Naive thymus-derived CD4-positive, alpha-beta T cell (primary cell): ENCODE measurements around the gene DMKN. TPM values are rescaled to one million over a fixed set of nuclear protein-coding genes. Genes with fewer than 3 reads are reported as not detected.
A peak's percentile ranks its signal among the peaks of the same experiment; 100 is the strongest.

Source experiments
- ATAC-seq: fragments of 150-1000 bp; cut with Tn5 transposase; 2 replicates; pipeline ENCODE4 v1.10.0; 2021; ENCODE audit warnings: mild to moderate bottlenecking, moderate library complexity
- CTCF ChIA-PET: fragments of 350-600 bp; sonication (Branson Sonifier 250); formaldehyde crosslinking; loops from one replicate; lab custom pipeline; 2021; ENCODE audit warnings: antibody characterized with exemption; lab: Charles Lee
- POLR2A ChIA-PET: fragments of 350-600 bp; sonication (Branson Sonifier 250); formaldehyde crosslinking; loops from one replicate; lab custom pipeline; 2021; ENCODE audit warnings: antibody characterized with exemption, inconsistent platforms; lab: Charles Lee
- DNase-seq, 9 donors: peaks; one replicate each; pipeline versions ENCODE4 v3.0.0 to v3.0.0-alpha.2; 2020 to 2022; ENCODE audit warnings: mixed read lengths in 1 of 9
- H3K27ac ChIP-seq: one replicate; pipeline ENCODE4 v1.7.0; 2013; ENCODE audit warnings: mild to moderate bottlenecking, low read depth, low read length, moderate library complexity
- H3K27me3 ChIP-seq, 2 donors: one replicate each; pipeline ENCODE4 v1.7.0; 2013; ENCODE audit warnings: low read length in 2 of 2, mild to moderate bottlenecking in 2 of 2, moderate library complexity in 2 of 2; ENCODE audit not compliant: control insufficient read depth in 2 of 2, insufficient read depth in 2 of 2
- H3K36me3 ChIP-seq, 3 experiments: 1 replicate in 2 of 3; 2 replicates in 1 of 3; pipeline ENCODE4 v1.7.0; 2013; ENCODE audit warnings: low read length in 3 of 3, mild to moderate bottlenecking in 3 of 3, moderate library complexity in 1 of 3; ENCODE audit not compliant: insufficient read depth in 3 of 3, control insufficient read depth in 2 of 3
- H3K4me1 ChIP-seq, 2 donors: one replicate each; pipeline ENCODE4 v1.7.0; 2013; ENCODE audit warnings: low read length in 2 of 2, mild to moderate bottlenecking in 2 of 2, moderate library complexity in 1 of 2; ENCODE audit not compliant: control insufficient read depth in 2 of 2, insufficient read depth in 2 of 2
- H3K4me3 ChIP-seq: 2 replicates; pipeline ENCODE4 v1.7.0; 2013; ENCODE audit warnings: mild to moderate bottlenecking, low read length
- H3K9me3 ChIP-seq, 3 experiments: 1 replicate in 2 of 3; 2 replicates in 1 of 3; pipeline ENCODE4 v1.7.0; 2013; ENCODE audit warnings: low read length in 3 of 3; ENCODE audit not compliant: control insufficient read depth in 2 of 3
- H3K27ac Mint-ChIP-seq, 9 donors: one replicate each; pipeline ENCODE4 v1.8.0; 2020 to 2022; ENCODE audit warnings: mixed read lengths in 9 of 9, mild to moderate bottlenecking in 8 of 9, moderate library complexity in 5 of 9, inconsistent platforms in 2 of 9
- H3K27me3 Mint-ChIP-seq, 5 donors: one replicate each; pipeline ENCODE4 v1.8.0; 2021 to 2022; ENCODE audit warnings: mixed read lengths in 5 of 5, mild to moderate bottlenecking in 1 of 5
- H3K36me3 Mint-ChIP-seq, 5 donors: one replicate each; pipeline ENCODE4 v1.8.0; 2020 to 2022; ENCODE audit warnings: mixed read lengths in 5 of 5, mild to moderate bottlenecking in 3 of 5, inconsistent platforms in 1 of 5
- H3K4me1 Mint-ChIP-seq, 7 donors: one replicate each; pipeline ENCODE4 v1.8.0; 2020 to 2022; ENCODE audit warnings: mixed read lengths in 7 of 7, mild to moderate bottlenecking in 3 of 7, inconsistent platforms in 1 of 7
- H3K4me3 Mint-ChIP-seq, 10 donors: one replicate each; pipeline ENCODE4 v1.8.0; 2020 to 2022; ENCODE audit warnings: mild to moderate bottlenecking in 10 of 10, mixed read lengths in 10 of 10, moderate library complexity in 6 of 10, inconsistent platforms in 2 of 10
- H3K9me3 Mint-ChIP-seq, 11 donors: one replicate each; pipeline ENCODE4 v1.8.0; 2020 to 2022; ENCODE audit warnings: mixed read lengths in 11 of 11, mild to moderate bottlenecking in 4 of 11, inconsistent platforms in 1 of 11, moderate library complexity in 1 of 11
- intact Hi-C, 2 donors: fragments of 100-400 bp; cut with micrococcal nuclease; formaldehyde crosslinking; loops; one replicate each; pipeline ENCODE4 v1.15.1; 2023
- polyA plus RNA-seq, 2 donors: library from polyadenylated mRNA; unstranded; fragments of 300-500 nt; fragmentation: Illumina TruSeq; gene quantifications; one replicate each; pipeline ENCODE4 v1.2.3, GENCODE V29; 2021
- total RNA-seq, 6 experiments: library from RNA in 5 of 6; stranded (reverse) in 5 of 6; gene quantifications; 1 replicate in 5 of 6; 2 replicates in 1 of 6; pipeline ENCODE4 v1.2.3 and lab custom pipeline; 2021 to 2026

The DMKN gene
- total and polyA plus RNA-seq, 7 experiments from 2014 or later: 0.54 to 0.76 TPM; not detected in 5

GRCh38 chr19:35460608-35461007, 52.8 kb downstream of the DMKN start:
- DNase-seq (no peak), ATAC-seq (no peak)
- Mint-ChIP-seq H3K27me3 (peaks cover 0 to 16% (median 0%) of the 10 kb centered on the region in 5 donors), H3K9me3 (peaks cover 0 to 1% (median 0%) of the 10 kb centered on the region in 11 donors), H3K4me1 (peaks cover 35 to 43% (median 40%) of the 10 kb centered on the region in 7 donors), H3K4me3 (peak overlapping the region in 2 of 10 donors; percentile 12 to 30), H3K36me3 (peaks cover 0 to 3% (median 0%) of the 10 kb centered on the region in 5 donors), H3K27ac (peak overlapping the region in 4 of 9 donors; percentile 30 to 74 (median 59))
- ChIA-PET POLR2A (no interaction called here), CTCF (no interaction called here)
- no peaks in the 10 kb centered on the region for H3K27me3 ChIP-seq
- H3K27ac ChIP-seq: no peak overlapping the region
- H3K4me3 ChIP-seq: no peak overlapping the region
- H3K9me3 ChIP-seq: no peaks in the 10 kb centered on the region
- H3K4me1 ChIP-seq: peaks cover 14 to 34% of the 10 kb centered on the region in 2 donors
- H3K36me3 ChIP-seq: no peaks in the 10 kb centered on the region
- intact Hi-C loops: loop anchor here (5.0 to 10.0 kb wide), 3 partner anchors 38 to 316 kb away; partner anchors contain the start of genes FXYD7 (in 1 of the 2) and USF2 (in 1 of the 2)

GRCh38 chr19:35459414-35460082, 53.9 kb downstream of the DMKN start:
- H3K27ac ChIP-seq: no peak overlapping the region
- peaks cover 14 to 35% of the 10 kb centered on the region in 2 donors for H3K4me1 ChIP-seq
- no peak for ATAC-seq
- intact Hi-C loops: loop anchor here (5.0 to 10.0 kb wide), 3 partner anchors 37 to 315 kb away; partner anchors contain the start of genes FXYD7 (in 1 of the 2) and USF2 (in 1 of the 2)
- peaks cover 32 to 45% (median 37%) of the 10 kb centered on the region in 7 donors for H3K4me1 Mint-ChIP-seq
- no peak overlapping the region for H3K4me3 Mint-ChIP-seq
- no peaks in the 10 kb centered on the region for H3K27me3 ChIP-seq
- ChIA-PET CTCF (no interaction called here), POLR2A (no interaction called here)
- H3K9me3 ChIP-seq: no peaks in the 10 kb centered on the region
- H3K27ac Mint-ChIP-seq: peak overlapping the region in 3 of 9 donors; percentile 44 to 74 (median 46)
- peaks cover 0 to 1% (median 0%) of the 10 kb centered on the region in 11 donors for H3K9me3 Mint-ChIP-seq
- peaks cover 0 to 3% (median 0%) of the 10 kb centered on the region in 5 donors for H3K36me3 Mint-ChIP-seq
- no peak overlapping the region for H3K4me3 ChIP-seq
- peaks cover 0 to 14% (median 0%) of the 10 kb centered on the region in 5 donors for H3K27me3 Mint-ChIP-seq
- no peak for DNase-seq
- H3K36me3 ChIP-seq: no peaks in the 10 kb centered on the region

GRCh38 chr19:35458731-35459391, 54.6 kb downstream of the DMKN start:
- intact Hi-C loops: no loop called here

DNA sequence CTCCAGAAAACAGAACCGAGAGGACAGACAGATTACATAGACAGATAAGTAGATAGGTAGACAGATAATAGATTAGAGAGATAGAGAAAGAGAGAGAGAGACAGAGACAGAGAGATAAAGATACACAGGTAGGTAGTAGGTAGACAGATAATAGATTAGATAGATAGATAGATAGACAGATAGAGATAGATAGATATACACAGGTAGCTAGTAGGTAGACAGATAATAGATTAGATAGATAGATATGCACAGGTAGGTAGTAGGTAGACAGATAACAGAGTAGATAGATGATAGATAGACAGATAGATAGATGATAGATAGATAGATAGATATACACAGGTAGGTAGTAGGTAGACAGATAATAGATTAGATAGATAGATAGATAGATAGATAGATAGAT, 55.3 kb downstream of the DMKN start:
- peaks cover 0 to 14% (median 0%) of the 10 kb centered on the region in 5 donors for H3K27me3 Mint-ChIP-seq
- no peak overlapping the region for H3K4me3 Mint-ChIP-seq
- DNase-seq: no peak
- peaks cover 11 to 23% of the 10 kb centered on the region in 2 donors for H3K4me1 ChIP-seq
- H3K36me3 Mint-ChIP-seq: peaks cover 0 to 3% (median 0%) of the 10 kb centered on the region in 5 donors
- no peak overlapping the region for H3K27ac ChIP-seq
- H3K27ac Mint-ChIP-seq: no peak overlapping the region
- H3K4me3 ChIP-seq: no peak overlapping the region
- intact Hi-C loops: no loop called here
- peaks cover 0 to 1% (median 0%) of the 10 kb centered on the region in 11 donors for H3K9me3 Mint-ChIP-seq
- H3K9me3 ChIP-seq: no peaks in the 10 kb centered on the region
- no peak for ATAC-seq
- ChIA-PET POLR2A (no interaction called here), CTCF (no interaction called here)
- no peaks in the 10 kb centered on the region for H3K36me3 ChIP-seq
- no peaks in the 10 kb centered on the region for H3K27me3 ChIP-seq
- peaks cover 26 to 34% (median 29%) of the 10 kb centered on the region in 7 donors for H3K4me1 Mint-ChIP-seq

More at GRCh38 chr19:35458731-35459391, 54.6 kb downstream of the DMKN start:
- no peak for DNase-seq
- Histone ChIP-seq H3K9me3 (no peaks in the 10 kb centered on the region), H3K4me1 (peaks cover 14 to 30% of the 10 kb centered on the region in 2 donors), H3K27me3 (no peaks in the 10 kb centered on the region), H3K27ac (no peak overlapping the region), H3K36me3 (no peaks in the 10 kb centered on the region), H3K4me3 (no peak overlapping the region)
- no peak for ATAC-seq
- H3K27ac Mint-ChIP-seq: no peak overlapping the region
- ChIA-PET POLR2A (no interaction called here), CTCF (no interaction called here)
- H3K4me3 Mint-ChIP-seq: no peak overlapping the region
- H3K4me1 Mint-ChIP-seq: peaks cover 30 to 41% (median 35%) of the 10 kb centered on the region in 7 donors
- peaks cover 0 to 12% (median 0%) of the 10 kb centered on the region in 5 donors for H3K27me3 Mint-ChIP-seq
- peaks cover 0 to 1% (median 0%) of the 10 kb centered on the region in 11 donors for H3K9me3 Mint-ChIP-seq
- H3K36me3 Mint-ChIP-seq: peaks cover 0 to 3% (median 0%) of the 10 kb centered on the region in 5 donors

DNA sequence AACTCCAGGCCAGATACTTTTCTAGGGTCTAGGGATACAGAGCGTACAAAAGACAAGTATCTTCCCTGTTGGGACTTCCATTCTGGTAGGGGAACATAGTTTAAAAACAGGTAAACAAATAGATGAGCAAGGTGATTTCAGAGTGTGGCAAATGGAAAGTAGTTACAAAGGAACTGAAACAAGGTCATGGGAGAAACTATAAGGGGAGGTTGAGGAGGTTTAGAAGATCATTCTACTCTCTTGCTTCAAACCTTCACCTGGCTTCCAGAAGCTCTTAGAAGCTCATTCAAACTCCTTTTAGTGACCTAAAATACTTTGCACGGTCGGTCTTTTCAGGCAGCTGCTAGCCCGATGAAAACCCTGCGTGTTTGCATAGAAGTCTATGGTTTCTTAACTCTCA, 56.3 kb downstream of the DMKN start:
- ChIA-PET POLR2A (no interaction called here), CTCF (interaction anchor here (0.6 to 1.2 kb wide), 2 partner anchors 104 to 124 kb away, joined by 3 read pairs; no protein-coding TSS in a partner anchor)
- Histone ChIP-seq H3K27ac (no peak overlapping the region), H3K9me3 (no peaks in the 10 kb centered on the region), H3K4me1 (peaks cover 2 to 16% of the 10 kb centered on the region in 2 donors), H3K36me3 (no peaks in the 10 kb centered on the region), H3K27me3 (no peaks in the 10 kb centered on the region), H3K4me3 (no peak overlapping the region)
- Mint-ChIP-seq H3K27ac (peak overlapping the region in 1 of 9 donors; percentile 18), H3K27me3 (peaks cover 0 to 21% (median 0%) of the 10 kb centered on the region in 5 donors), H3K4me1 (peaks cover 17 to 29% (median 24%) of the 10 kb centered on the region in 7 donors), H3K36me3 (no peaks in the 10 kb centered on the region), H3K4me3 (no peak overlapping the region), H3K9me3 (peaks cover 0 to 1% (median 0%) of the 10 kb centered on the region in 11 donors)
- DNase-seq: no peak
- ATAC-seq: no peak
- intact Hi-C loops: no loop called here

DNA sequence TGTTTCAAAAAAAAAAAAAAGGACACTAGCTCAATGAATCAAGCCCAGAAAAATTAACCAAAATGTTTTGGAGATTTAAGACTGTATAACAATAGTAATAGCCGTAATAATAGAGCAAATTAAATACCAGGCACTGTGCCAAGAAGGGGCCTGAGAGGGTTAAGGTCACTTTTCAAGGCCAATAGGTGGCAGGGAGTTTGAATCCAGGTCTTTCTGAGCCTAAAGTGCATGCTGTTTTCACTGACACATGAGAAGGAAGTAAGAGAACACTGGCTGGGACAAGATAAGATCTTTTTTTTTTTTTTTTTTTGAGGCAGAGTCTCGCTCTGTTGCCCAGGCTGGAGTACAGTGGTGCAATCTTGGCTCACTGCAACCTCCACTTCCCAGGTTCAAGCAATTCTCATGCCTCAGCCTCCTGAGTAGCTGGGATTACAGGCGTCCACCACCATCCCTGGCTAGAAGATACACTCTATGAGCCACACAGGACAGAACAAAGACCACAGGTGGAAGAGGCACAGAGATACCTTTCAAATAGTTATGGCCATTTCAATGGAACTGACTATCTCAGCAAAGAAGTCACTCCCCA, 57.7 kb downstream of the DMKN start:
- H3K36me3 ChIP-seq: no peaks in the 10 kb centered on the region
- no peak overlapping the region for H3K4me3 ChIP-seq
- CTCF ChIA-PET: interaction anchor here (1.3 kb wide), 1 partner anchor 11 kb away, joined by 3 read pairs; no protein-coding TSS in a partner anchor
- intact Hi-C loops: no loop called here
- no peak overlapping the region for H3K27ac Mint-ChIP-seq
- DNase-seq (no peak), ATAC-seq (no peak)
- H3K4me3 Mint-ChIP-seq: peak overlapping the region in 1 of 10 donors; percentile 25
- peaks cover 0 to 1% (median 0%) of the 10 kb centered on the region in 11 donors for H3K9me3 Mint-ChIP-seq
- H3K36me3 Mint-ChIP-seq: peaks cover 0 to 4% (median 0%) of the 10 kb centered on the region in 5 donors
- H3K27me3 Mint-ChIP-seq: peaks cover 0 to 26% (median 0%) of the 10 kb centered on the region in 5 donors
- POLR2A ChIA-PET: no interaction called here
- H3K4me1 ChIP-seq: peaks cover 7 to 21% of the 10 kb centered on the region in 2 donors
- H3K27ac ChIP-seq: no peak overlapping the region
- no peaks in the 10 kb centered on the region for H3K9me3 ChIP-seq
- H3K4me1 Mint-ChIP-seq: peaks cover 19 to 34% (median 30%) of the 10 kb centered on the region in 7 donors
- H3K27me3 ChIP-seq: no peaks in the 10 kb centered on the region
